Left ventricle myocardium inferior (tissue), 1 donor: ENCODE results near the gene ELK3. TPM values are rescaled to one million over a fixed set of nuclear protein-coding genes. Genes with fewer than 3 reads are reported as not detected.

Experiments
- DNase-seq: peaks from one replicate; pipeline ENCODE4 v3.0.0-alpha.2; 2020
- H3K27ac ChIP-seq: fragments of 200-600 bp; replicated peaks from 2 replicates; pipeline ENCODE4 v1.8.0; 2021
- H3K27me3 ChIP-seq: fragments of 200-600 bp; 2 replicates; pipeline ENCODE4 v1.8.0; 2021; ENCODE audit warnings: low read depth
- H3K36me3 ChIP-seq: fragments of 200-600 bp; 2 replicates; pipeline ENCODE4 v1.8.0; 2021
- H3K4me1 ChIP-seq: fragments of 200-600 bp; 2 replicates; pipeline ENCODE4 v1.8.0; 2021
- H3K4me3 ChIP-seq: fragments of 200-600 bp; 2 replicates; pipeline ENCODE4 v1.8.0; 2021; ENCODE audit warnings: mild to moderate bottlenecking, moderate library complexity
- H3K9me3 ChIP-seq: fragments of 200-600 bp; replicated peaks from 2 replicates; pipeline ENCODE4 v1.8.0; 2021
- CTCF ChIP-seq: fragments of 200-600 bp; IDR thresholded peaks from 2 replicates; pipeline ENCODE4 v1.8.0; 2021; ENCODE audit warnings: antibody characterized with exemption, mild to moderate bottlenecking, borderline replicate concordance
- intact Hi-C: fragments of 100-400 bp; cut with micrococcal nuclease; formaldehyde crosslinking; loops from one replicate; pipeline ENCODE4 v1.11.0; 2022
- total RNA-seq: library from RNA; stranded (reverse); fragmentation: NEBNext Ultra II Directional; extraction: Animal tissue kit (Norgen Biotek cat#: 25700); gene quantifications from one replicate; pipeline ENCODE4 v1.2.1, GENCODE V29; 2021
- donor health status: DM: no; HTN: yes; CAD: no; lungs with severe emphysema.

The ELK3 gene
- total RNA-seq, 1 donor from 2014 or later = 17.1 TPM

DNA sequence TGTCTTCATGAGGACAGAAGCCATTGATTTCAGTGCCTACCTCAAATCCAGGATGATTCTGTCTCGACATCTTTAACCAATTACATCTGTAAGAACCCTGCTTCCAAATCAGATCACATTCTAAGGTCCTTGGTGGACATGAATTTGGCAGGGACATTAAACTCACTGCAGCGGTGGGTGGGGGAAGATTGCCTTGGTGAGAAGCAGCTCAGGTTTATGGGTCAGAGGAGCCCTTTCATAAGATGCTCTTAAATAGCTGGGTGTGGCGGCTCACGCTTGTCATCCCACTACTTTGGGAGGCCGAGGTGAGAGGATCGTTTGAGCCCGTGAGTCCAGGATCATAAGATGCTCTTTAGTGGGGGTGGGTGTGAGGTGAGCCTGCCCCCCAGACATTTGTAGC is 42.9 kb downstream of the ELK3 start:
- intact Hi-C loops = no loop called here
- Histone ChIP-seq H3K4me1 (peaks cover 95% of the 10 kb centered on the region), H3K36me3 (no peaks in the 10 kb centered on the region), H3K27me3 (no peaks in the 10 kb centered on the region), H3K4me3 (no peak overlapping the region), H3K27ac (peak overlapping the region; percentile 86), H3K9me3 (no peaks in the 10 kb centered on the region)
- no peak for TF ChIP-seq CTCF
- DNase-seq = no peak

DNA sequence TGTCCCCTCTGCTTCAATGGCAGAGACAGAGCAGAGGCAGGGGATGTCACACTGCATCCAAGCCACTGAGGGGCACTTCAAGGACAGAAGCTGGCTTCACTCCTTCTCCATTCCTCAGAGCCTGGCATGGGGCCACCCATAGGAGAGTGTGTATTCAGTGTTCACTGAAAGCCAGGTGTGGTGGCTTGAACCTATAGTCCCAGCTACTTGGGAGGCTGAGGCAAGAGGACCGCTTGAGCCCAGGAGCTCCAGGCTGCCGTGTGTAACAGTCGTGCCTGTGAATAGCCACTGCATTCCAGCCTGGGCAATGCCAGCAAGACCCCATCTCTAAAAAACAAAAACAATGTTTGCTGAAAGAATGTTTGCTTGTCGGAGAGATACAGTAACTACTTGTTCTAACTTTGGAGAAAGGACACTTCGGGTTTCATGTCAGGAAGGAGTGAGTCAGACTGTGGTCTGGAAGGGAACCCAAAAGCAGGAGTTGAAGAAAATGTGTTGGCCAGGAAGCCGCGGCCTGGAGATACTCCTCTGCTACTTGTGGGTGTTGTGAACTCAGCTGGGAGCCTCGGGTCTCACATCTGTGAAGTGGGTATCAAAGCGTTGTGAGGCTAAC is 43.4 kb downstream of the ELK3 start:
- no peaks in the 10 kb centered on the region for H3K27me3 ChIP-seq
- DNase-seq = peak; percentile 59
- H3K9me3 ChIP-seq = no peaks in the 10 kb centered on the region
- H3K27ac ChIP-seq = peak overlapping the region; percentile 86
- H3K36me3 ChIP-seq = no peaks in the 10 kb centered on the region
- peaks cover 100% of the 10 kb centered on the region for H3K4me1 ChIP-seq
- no peak overlapping the region for H3K4me3 ChIP-seq
- intact Hi-C loops = no loop called here
- TF ChIP-seq CTCF = no peak

DNA sequence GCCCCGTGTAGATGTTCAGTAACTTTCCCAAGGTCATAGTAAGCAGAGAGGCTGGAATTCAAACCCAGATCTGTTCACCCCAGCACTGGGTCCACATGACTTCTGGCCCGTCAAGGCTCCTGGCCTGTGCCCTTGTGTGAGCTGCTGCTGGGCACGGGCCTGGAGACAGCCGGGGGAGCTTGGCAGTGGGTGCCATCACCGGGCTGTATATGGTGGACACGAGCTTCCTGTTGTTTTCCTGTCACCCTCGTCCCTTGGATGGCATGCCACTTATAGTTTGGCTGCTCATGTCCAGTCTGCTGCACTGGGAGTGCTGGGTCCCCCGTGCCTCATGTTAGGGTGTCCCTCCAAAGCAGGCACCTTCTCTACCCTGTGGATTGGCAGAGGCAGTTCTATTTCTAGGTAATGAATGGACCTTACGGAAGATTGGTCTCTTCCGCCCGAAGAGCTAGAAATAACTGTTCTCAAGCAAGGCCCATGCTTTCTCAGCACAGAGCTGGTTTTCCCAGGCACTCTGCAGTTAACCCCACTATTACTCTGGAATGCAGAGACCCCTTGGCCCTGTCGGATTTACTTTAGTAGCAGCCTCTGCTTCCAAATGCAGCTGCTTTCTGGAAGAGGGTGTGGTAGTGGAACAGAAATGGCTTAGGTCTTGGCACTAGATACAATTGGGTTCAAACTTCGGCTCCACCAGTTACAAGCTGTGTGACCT is 44.3 kb downstream of the ELK3 start:
- peak; percentile 28 for DNase-seq
- H3K27me3 ChIP-seq = no peaks in the 10 kb centered on the region
- H3K27ac ChIP-seq = peak overlapping the region; percentile 86
- H3K36me3 ChIP-seq = no peaks in the 10 kb centered on the region
- peaks cover 100% of the 10 kb centered on the region for H3K4me1 ChIP-seq
- intact Hi-C loops = no loop called here
- H3K4me3 ChIP-seq = peak overlapping the region; percentile 3
- no peaks in the 10 kb centered on the region for H3K9me3 ChIP-seq
- no peak for TF ChIP-seq CTCF

DNA sequence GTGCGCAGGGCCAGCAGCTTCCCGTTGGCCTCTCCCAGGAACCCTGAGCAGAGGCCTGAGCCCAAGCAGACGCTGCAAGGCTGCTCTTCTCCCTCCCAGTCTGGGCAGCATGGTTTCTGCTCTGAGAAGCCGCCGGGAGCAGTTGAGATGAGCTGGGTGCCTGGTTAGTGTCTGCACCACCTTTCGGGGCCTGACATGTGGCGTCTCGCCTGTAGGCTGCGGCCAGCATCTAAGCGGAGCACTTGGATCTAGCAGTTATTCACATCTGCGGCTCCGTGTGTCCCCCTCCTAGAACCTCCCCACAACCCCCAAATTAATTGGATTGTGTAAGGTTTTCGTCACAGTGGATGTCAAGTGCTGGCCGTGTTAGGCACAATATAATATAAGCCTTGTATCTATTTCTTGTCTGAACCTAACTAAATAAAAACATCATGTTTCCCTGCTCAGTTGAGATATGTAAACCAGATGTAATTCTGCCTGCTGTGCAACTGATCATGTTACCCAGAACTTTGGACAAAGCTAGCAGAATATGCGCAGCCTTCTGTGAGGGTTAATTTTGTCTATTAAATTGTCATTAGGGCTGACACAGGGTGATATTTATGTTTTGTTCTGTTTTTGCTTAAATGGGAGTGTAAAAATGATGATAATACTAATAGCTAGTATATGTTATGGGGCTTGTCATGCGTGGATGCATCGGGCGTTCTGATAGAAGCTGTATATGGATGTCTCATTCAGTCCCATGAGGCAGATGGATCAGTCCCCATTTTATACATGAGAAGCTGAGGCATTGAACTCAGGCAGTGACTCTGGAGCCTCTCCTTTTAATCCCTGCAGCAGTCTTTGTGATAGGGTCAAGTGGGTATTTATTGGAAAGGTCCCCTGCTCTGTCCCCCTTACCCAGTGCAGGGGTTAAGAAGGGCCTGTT is 45.8 kb downstream of the ELK3 start:
- no peak for TF ChIP-seq CTCF
- H3K27ac ChIP-seq = peak overlapping the region; percentile 86
- intact Hi-C loops = no loop called here
- peak; percentile 80 for DNase-seq
- peaks cover 100% of the 10 kb centered on the region for H3K4me1 ChIP-seq
- H3K27me3 ChIP-seq = no peaks in the 10 kb centered on the region
- H3K4me3 ChIP-seq = peak overlapping the region; percentile 30
- no peaks in the 10 kb centered on the region for H3K36me3 ChIP-seq
- no peaks in the 10 kb centered on the region for H3K9me3 ChIP-seq

DNA sequence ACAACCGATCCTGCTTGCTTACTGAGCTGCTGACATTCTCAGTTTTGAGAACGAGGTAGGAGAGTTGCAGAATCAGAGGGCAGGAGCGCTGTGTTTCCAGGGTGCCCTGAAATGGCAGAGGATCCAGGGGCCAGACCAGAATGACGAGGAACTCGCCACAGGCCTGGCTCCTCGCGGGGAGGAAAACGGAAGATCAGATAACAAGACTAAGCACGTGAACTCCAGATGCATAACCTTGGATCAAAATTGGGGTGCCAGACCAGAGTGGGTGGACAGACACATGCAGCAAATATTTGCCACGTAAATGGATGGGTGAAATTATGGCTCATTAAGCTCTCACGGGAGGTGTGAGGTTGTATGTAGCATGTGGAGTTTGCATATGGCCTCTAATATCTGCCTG is 46.5 kb downstream of the ELK3 start:
- DNase-seq = no peak
- no peak for TF ChIP-seq CTCF
- Histone ChIP-seq H3K27me3 (no peaks in the 10 kb centered on the region), H3K27ac (peak overlapping the region; percentile 86), H3K36me3 (no peaks in the 10 kb centered on the region), H3K4me3 (no peak overlapping the region), H3K9me3 (no peaks in the 10 kb centered on the region), H3K4me1 (peaks cover 93% of the 10 kb centered on the region)
- intact Hi-C loops = no loop called here
